ENCODE results near the gene TNIP2. TPM values are rescaled to one million over a fixed set of nuclear protein-coding genes. Genes with fewer than 3 reads are reported as not detected.

TNIP2 gene
- total RNA-seq, 4 donors from 2014 or later: 40.1 to 58.2 (median 45.5) TPM

DNA sequence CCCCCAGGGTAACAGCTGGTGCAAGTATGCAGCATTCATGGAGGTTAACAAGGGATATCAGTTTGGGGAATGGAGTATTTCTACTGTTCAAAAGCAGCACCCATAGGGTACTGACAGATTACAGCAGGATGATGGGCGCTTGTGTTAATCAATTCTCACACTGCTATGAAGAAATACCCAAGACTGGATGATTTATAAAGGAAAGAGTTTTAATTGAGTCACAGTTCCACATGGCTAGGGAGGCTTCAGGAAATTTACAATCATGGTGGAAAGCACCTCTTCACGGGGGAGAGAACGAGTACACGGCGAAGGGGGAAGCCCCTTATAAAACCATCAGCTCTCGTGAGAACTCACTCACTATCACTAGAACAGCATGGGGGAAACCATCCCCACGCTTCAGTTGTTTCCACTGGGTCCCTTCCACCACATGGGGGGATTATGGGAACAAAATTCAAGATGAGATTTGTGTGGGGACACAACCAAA lies 64.1 kb downstream of the TNIP2 start:
- Histone ChIP-seq H3K4me1 (no peaks in the 10 kb centered on the region), H3K27me3 (no peaks in the 10 kb centered on the region), H3K9me3 (no peaks in the 10 kb centered on the region), H3K27ac (no peak overlapping the region), H3K4me3 (no peak overlapping the region), H3K36me3 (peaks cover 2 to 100% (median 25%) of the 10 kb centered on the region in 3 donors)
- DNase-seq: no peak
- TF ChIP-seq POLR2A (IDR thresholded peaks at IDR 0.05): no peak
- WGBS, 2 donors: 70 to 75% methylated on average over 6 to 7 of the region's 7 CpGs
- intact Hi-C loops (cut with DNase I): no loop called here

Other genes starting within 250 kb of the TNIP2 start
- 10 to 100 TPM in 3 of 4 donors, 1 to 10 TPM in 1; 9.8 to 18.7 (median 16.4) TPM for gene FAM193A, start 219.7 kb downstream of the TNIP2 start, total RNA-seq
- 10 to 100 TPM; 13.5 to 36.8 (median 34.0) TPM for gene SH3BP2, start 36.7 kb upstream of the TNIP2 start, total RNA-seq
- 100 to 1,000 TPM in 2 of 4 donors, 10 to 100 TPM in 2; 81.7 to 144 (median 103) TPM for gene ADD1, start 87.5 kb upstream of the TNIP2 start, total RNA-seq
- 10 to 100 TPM; 22.6 to 31.3 (median 24.7) TPM for gene NOP14, start 207.1 kb upstream of the TNIP2 start, total RNA-seq
- 1 to 10 TPM; 2.9 to 5.5 (median 3.7) TPM for gene GRK4, start 207.2 kb upstream of the TNIP2 start, total RNA-seq